ENCODE results near the gene FBXL13.

FBXL13 gene

DNA sequence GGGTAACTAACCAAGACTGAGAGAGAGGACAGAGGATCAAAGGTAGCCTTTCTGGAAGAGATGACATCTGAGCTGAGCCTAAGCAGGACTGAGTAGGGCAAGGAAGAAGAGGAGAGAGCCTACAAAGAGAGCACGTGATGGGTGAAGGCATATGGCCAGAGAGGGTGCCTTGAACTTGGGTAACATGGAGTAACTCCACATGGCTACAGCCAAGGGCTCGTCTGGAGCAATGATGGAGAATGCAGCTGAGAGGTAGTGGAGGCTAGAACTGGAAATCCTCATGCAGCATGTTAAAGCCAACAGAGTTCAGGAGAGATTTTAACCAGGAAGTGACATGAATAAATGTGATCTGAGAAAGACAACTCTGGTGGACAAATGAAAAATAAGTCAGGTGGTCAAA is 84.0 kb downstream of the FBXL13 start:
- no peaks in the 10 kb centered on the region for H3K36me3 ChIP-seq
- TF ChIP-seq, protein P1, sequence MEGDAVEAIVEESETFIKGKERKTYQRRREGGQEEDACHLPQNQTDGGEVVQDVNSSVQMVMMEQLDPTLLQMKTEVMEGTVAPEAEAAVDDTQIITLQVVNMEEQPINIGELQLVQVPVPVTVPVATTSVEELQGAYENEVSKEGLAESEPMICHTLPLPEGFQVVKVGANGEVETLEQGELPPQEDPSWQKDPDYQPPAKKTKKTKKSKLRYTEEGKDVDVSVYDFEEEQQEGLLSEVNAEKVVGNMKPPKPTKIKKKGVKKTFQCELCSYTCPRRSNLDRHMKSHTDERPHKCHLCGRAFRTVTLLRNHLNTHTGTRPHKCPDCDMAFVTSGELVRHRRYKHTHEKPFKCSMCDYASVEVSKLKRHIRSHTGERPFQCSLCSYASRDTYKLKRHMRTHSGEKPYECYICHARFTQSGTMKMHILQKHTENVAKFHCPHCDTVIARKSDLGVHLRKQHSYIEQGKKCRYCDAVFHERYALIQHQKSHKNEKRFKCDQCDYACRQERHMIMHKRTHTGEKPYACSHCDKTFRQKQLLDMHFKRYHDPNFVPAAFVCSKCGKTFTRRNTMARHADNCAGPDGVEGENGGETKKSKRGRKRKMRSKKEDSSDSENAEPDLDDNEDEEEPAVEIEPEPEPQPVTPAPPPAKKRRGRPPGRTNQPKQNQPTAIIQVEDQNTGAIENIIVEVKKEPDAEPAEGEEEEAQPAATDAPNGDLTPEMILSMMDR (IDR thresholded peaks at IDR 0.05; ENCODE audit: low read depth, low read length), result no peak
- no peaks in the 10 kb centered on the region for H3K27me3 ChIP-seq (ENCODE audit: insufficient read depth, low read depth, severe bottlenecking)
- no peak overlapping the region for H3K4me3 ChIP-seq (ENCODE audit: low read depth, low read length)
- H3K27ac ChIP-seq, result no peak overlapping the region
- H3K9me3 ChIP-seq (ENCODE audit: severe bottlenecking), result no peaks in the 10 kb centered on the region
- DNase-seq, result no peak

DNA sequence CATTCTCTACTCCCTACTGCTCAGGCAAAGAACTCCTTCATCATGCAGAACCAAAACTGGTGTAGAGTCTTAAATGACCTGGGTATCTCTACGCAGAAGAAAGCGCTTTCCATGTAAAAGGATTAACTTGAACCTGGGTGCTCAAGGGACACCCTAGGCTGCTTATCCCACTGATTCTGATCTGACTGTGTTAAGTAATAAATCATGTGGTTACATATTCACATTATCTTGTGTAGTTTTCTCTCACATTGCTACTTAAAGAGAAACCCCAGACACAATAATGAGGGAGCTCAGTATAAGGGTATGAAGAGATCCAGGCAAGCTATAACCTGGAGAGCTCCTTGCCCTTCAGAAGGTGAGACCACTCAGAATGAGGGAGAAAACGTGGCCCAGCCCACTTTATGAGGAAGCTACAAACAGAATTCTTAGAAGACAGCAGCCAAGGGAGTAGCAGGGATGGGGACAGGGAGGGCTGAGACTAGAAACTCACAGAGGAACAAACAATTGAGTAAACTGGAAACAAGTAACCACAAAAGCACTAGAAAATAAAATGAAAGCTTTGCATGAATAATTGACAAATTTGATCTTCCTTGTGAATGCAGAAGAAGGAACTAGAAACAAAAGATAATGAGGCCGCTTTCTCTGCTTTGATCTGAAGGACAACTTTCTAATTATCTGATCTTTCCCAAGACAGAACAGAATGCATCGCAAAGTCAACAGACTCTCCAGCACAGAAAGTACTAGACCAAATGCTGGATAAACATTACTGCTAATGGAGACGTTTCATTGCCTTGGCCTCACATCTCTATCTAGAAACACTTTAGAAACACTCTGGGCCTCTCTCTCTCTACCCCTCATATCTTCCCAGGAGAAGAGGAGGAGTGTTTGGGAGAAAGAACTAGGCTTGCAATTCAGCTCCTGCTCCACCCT is 85.7 kb downstream of the FBXL13 start:
- no peak for DNase-seq
- Histone ChIP-seq H3K27me3 (ENCODE audit: insufficient read depth, low read depth, severe bottlenecking) (no peaks in the 10 kb centered on the region), H3K27ac (no peak overlapping the region), H3K4me3 (ENCODE audit: low read depth, low read length) (no peak overlapping the region), H3K9me3 (ENCODE audit: severe bottlenecking) (no peaks in the 10 kb centered on the region), H3K36me3 (no peaks in the 10 kb centered on the region)
- TF ChIP-seq, protein P1 (IDR thresholded peaks at IDR 0.05; ENCODE audit: low read depth, low read length), result no peak

DNA sequence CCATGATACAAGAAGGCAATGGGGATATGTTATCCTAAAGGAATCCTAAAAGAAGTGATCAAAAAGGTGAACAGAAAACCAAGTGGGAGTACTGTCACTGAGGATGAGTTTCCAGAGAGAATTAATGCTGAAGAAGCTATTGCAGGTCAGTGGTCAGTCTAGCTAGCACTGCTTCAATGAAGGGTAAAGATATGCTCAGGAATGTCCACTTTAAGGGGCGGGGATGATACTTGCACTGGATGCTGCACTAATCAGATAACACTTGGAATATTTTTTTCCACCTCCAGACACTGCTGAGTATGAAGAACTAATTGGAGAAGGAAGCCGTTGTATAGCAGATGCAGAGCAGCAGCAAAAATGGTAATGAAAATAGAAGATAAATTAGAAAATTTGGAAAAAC is 86.5 kb downstream of the FBXL13 start:
- DNase-seq, result no peak
- TF ChIP-seq, protein P1 (IDR thresholded peaks at IDR 0.05; ENCODE audit: low read depth, low read length), result no peak
- Histone ChIP-seq H3K27me3 (ENCODE audit: insufficient read depth, low read depth, severe bottlenecking) (no peaks in the 10 kb centered on the region), H3K27ac (no peak overlapping the region), H3K4me3 (ENCODE audit: low read depth, low read length) (no peak overlapping the region), H3K9me3 (ENCODE audit: severe bottlenecking) (no peaks in the 10 kb centered on the region), H3K36me3 (no peaks in the 10 kb centered on the region)

DNA sequence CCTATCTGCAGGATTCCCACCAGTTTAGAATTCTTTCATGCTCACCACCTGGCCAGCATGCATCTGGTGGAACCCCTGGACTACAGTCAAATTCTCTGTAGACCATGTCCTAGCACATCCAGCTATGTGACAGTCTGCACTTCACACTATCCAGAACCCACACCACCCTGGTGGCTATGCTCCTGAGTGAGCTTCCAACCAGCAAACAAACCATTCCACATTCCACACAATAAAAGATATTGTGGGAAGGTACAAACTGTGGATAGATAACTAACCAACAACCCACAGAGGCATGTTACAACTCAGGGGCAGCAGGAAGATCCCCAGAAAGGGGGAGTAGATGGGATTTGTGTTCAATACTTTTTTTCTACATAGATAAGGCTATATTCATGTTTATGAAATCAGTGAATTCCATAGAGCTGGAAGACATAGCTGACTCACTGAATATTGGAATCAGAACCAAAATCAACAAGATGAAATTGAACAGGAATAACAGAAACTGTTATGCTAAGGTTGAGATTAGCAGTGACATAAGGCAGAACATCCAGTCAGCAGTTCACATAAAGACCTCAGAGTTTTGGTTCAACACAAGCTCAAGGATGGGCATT is 89.3 kb downstream of the FBXL13 start:
- no peaks in the 10 kb centered on the region for H3K36me3 ChIP-seq
- TF ChIP-seq, protein P1 (IDR thresholded peaks at IDR 0.05; ENCODE audit: low read depth, low read length), result no peak
- no peak for DNase-seq
- H3K27ac ChIP-seq, result no peak overlapping the region
- H3K4me3 ChIP-seq (ENCODE audit: low read depth, low read length), result no peak overlapping the region
- no peaks in the 10 kb centered on the region for H3K27me3 ChIP-seq (ENCODE audit: insufficient read depth, low read depth, severe bottlenecking)
- H3K9me3 ChIP-seq (ENCODE audit: severe bottlenecking), result no peaks in the 10 kb centered on the region

DNA sequence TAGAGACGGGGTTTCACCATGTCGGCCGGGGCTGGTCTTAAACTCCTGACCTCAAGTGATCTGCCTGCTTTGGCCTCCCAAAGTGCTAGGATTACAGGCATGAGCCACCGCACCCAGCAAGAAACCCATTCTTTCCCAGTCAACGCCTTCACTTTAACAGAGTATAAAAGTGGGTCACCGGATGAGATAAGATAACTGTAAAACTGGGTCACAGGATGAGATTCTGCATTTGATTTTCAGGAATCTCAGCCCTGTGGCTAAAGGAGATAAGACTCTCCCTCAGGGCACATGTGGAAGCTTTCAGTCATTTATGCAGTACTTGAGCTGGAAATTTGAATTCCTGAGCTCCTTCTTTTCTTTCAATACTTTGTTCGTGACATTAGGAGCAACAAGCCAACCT is 91.0 kb downstream of the FBXL13 start:
- no peak for DNase-seq
- Histone ChIP-seq H3K27me3 (ENCODE audit: insufficient read depth, low read depth, severe bottlenecking) (no peaks in the 10 kb centered on the region), H3K4me3 (ENCODE audit: low read depth, low read length) (no peak overlapping the region), H3K27ac (no peak overlapping the region), H3K9me3 (ENCODE audit: severe bottlenecking) (no peaks in the 10 kb centered on the region), H3K36me3 (no peaks in the 10 kb centered on the region)
- TF ChIP-seq, protein P1 (IDR thresholded peaks at IDR 0.05; ENCODE audit: low read depth, low read length), result no peak
